SK-N-SH treated with all-trans-retinoic acid at 6 μM for 48 hours (cell line): ENCODE measurements around the gene MXD1.

Experiments
- ATAC-seq: fragments of 200-7000 bp; cut with Tn5 transposase; 3 replicates; pipeline ENCODE4 v1.9.1; 2020; ENCODE audit warnings: mild to moderate bottlenecking, moderate library complexity
- ARNTL ChIP-seq: fragments of 450-650 bp; formaldehyde crosslinking; IDR thresholded peaks from 2 replicates; pipeline ENCODE4 v1.5.0; 2020; ENCODE audit warnings: low read depth, mild to moderate bottlenecking, moderate library complexity, borderline replicate concordance
- BACH2 ChIP-seq: fragments of 250-450 bp; sonication (Bioruptor Pico); IDR thresholded peaks from 2 replicates; pipeline ENCODE4 v1.9.0; 2021; ENCODE audit warnings: mild to moderate bottlenecking, borderline replicate concordance
- CREB5 ChIP-seq: fragments of 250-450 bp; sonication (Bioruptor Pico); IDR thresholded peaks from 2 replicates; pipeline ENCODE4 v1.5.1; 2020; ENCODE audit warnings: low read depth, mild to moderate bottlenecking, moderate library complexity
- CSDC2 ChIP-seq: fragments of 250-450 bp; sonication (Bioruptor Pico); IDR thresholded peaks from 2 replicates; pipeline ENCODE4 v1.5.0; 2020; ENCODE audit warnings: mild to moderate bottlenecking, moderate library complexity
- CSRNP3 ChIP-seq: fragments of 250-450 bp; sonication (Bioruptor Pico); IDR thresholded peaks from 2 replicates; pipeline ENCODE4 v1.5.1; 2021; ENCODE audit warnings: mild to moderate bottlenecking, moderate library complexity
- ESRRG ChIP-seq: fragments of 250-450 bp; sonication (Bioruptor Pico); IDR thresholded peaks from 2 replicates; pipeline ENCODE4 v1.6.1; 2021; ENCODE audit warnings: mild to moderate bottlenecking
- GLIS3 ChIP-seq: fragments of 250-450 bp; sonication (Bioruptor Pico); IDR thresholded peaks from 2 replicates; pipeline ENCODE4 v1.5.0; 2020; ENCODE audit warnings: mild to moderate bottlenecking, moderate library complexity
- ISL1 ChIP-seq: fragments of 250-450 bp; sonication (Bioruptor Pico); IDR thresholded peaks from 2 replicates; pipeline ENCODE4 v2.1.2; 2022; ENCODE audit warnings: mild to moderate bottlenecking, moderate library complexity
- OSR1 ChIP-seq: fragments of 250-450 bp; sonication (Bioruptor Pico); IDR thresholded peaks from 2 replicates; pipeline ENCODE4 v1.8.0; 2022; ENCODE audit warnings: moderate library complexity, mild to moderate bottlenecking, inconsistent platforms
- PATZ1 ChIP-seq: fragments of 250-450 bp; sonication (Bioruptor Pico); IDR thresholded peaks from 2 replicates; pipeline ENCODE4 v1.8.0; 2020; ENCODE audit warnings: mild to moderate bottlenecking, moderate library complexity, borderline replicate concordance
- POU6F1 ChIP-seq: fragments of 250-450 bp; sonication (Bioruptor Pico); IDR thresholded peaks from 2 replicates; pipeline ENCODE4 v1.8.0; 2021; ENCODE audit warnings: low read depth, mild to moderate bottlenecking, moderate library complexity, borderline replicate concordance
- PPARA ChIP-seq: fragments of 250-450 bp; sonication (Bioruptor Pico); IDR thresholded peaks from 2 replicates; pipeline ENCODE4 v1.5.0; 2020; ENCODE audit warnings: mild to moderate bottlenecking, borderline replicate concordance
- SNAI2 ChIP-seq: fragments of 250-450 bp; sonication (Bioruptor Pico); IDR thresholded peaks from 2 replicates; pipeline ENCODE4 v1.5.0; 2020; ENCODE audit warnings: mild to moderate bottlenecking, moderate library complexity
- TCF4 ChIP-seq: fragments of 250-450 bp; sonication (Bioruptor Pico); IDR thresholded peaks from 2 replicates; pipeline ENCODE4 v1.8.0; 2021; ENCODE audit warnings: mild to moderate bottlenecking, moderate library complexity, borderline replicate concordance
- TSHZ2 ChIP-seq: fragments of 250-450 bp; sonication (Bioruptor Pico); IDR thresholded peaks from 2 replicates; pipeline ENCODE4 v1.5.0; 2020; ENCODE audit warnings: mild to moderate bottlenecking, moderate library complexity
- ZFP3 ChIP-seq: fragments of 250-450 bp; sonication (Bioruptor Pico); IDR thresholded peaks from 2 replicates; pipeline ENCODE4 v1.5.0; 2020; ENCODE audit warnings: mild to moderate bottlenecking, moderate library complexity
- ZFP30 ChIP-seq: fragments of 450-650 bp; formaldehyde crosslinking; IDR thresholded peaks from 2 replicates; pipeline ENCODE4 v1.5.0; 2022; ENCODE audit warnings: mild to moderate bottlenecking, moderate library complexity
- ZNF565 ChIP-seq: fragments of 450-650 bp; formaldehyde crosslinking; conservative IDR thresholded peaks from 2 replicates; pipeline ENCODE4 v1.5.0; 2020; ENCODE audit warnings: low read depth, mild to moderate bottlenecking, moderate library complexity
- ZNF70 ChIP-seq: fragments of 450-650 bp; formaldehyde crosslinking; IDR thresholded peaks from 2 replicates; pipeline ENCODE4 v1.5.0; 2020; ENCODE audit warnings: mild to moderate bottlenecking, moderate library complexity
- ZNF8 ChIP-seq: fragments of 450-650 bp; formaldehyde crosslinking; IDR thresholded peaks from 2 replicates; pipeline ENCODE4 v1.5.0; 2020; ENCODE audit warnings: mild to moderate bottlenecking, moderate library complexity

MXD1 gene

GRCh38 chr2:69983392-69983966 is 68.6 kb downstream of the MXD1 start:
- no peak for TF ChIP-seq ZFP3 (CRISPR knock-in tag)
- TF ChIP-seq TCF4 (CRISPR knock-in tag), result no peak
- TF ChIP-seq OSR1 (CRISPR knock-in tag), result no peak
- TF ChIP-seq ESRRG (CRISPR knock-in tag), result no peak
- TF ChIP-seq ZNF70, result no peak
- no peak for TF ChIP-seq CSRNP3 (CRISPR knock-in tag)
- no peak for TF ChIP-seq PATZ1
- no peak for TF ChIP-seq CSDC2
- no peak for TF ChIP-seq POU6F1
- no peak for TF ChIP-seq ZNF565 (CRISPR knock-in tag)
- TF ChIP-seq ZNF8 (CRISPR knock-in tag), result no peak
- TF ChIP-seq BACH2 (CRISPR knock-in tag), result no peak
- no peak for TF ChIP-seq ARNTL (CRISPR knock-in tag)
- TF ChIP-seq ISL1 (CRISPR knock-in tag), result no peak
- TF ChIP-seq ZFP30 (CRISPR knock-in tag), result no peak
- no peak for ATAC-seq

GRCh38 chr2:69985216-69985615 is 70.3 kb downstream of the MXD1 start:
- ATAC-seq, result no peak
- TF ChIP-seq CSRNP3 (CRISPR knock-in tag) (no peak), SNAI2 (CRISPR knock-in tag) (no peak), TCF4 (CRISPR knock-in tag) (no peak), TSHZ2 (no peak), ZFP3 (CRISPR knock-in tag) (no peak)

GRCh38 chr2:69985688-69986087 is 70.8 kb downstream of the MXD1 start:
- TF ChIP-seq ZFP3 (CRISPR knock-in tag) (no peak), CREB5 (CRISPR knock-in tag) (no peak), ISL1 (CRISPR knock-in tag) (no peak), CSDC2 (no peak), ZFP30 (CRISPR knock-in tag) (no peak), PPARA (CRISPR knock-in tag) (no peak), ESRRG (CRISPR knock-in tag) (no peak), SNAI2 (CRISPR knock-in tag) (no peak), ZNF565 (CRISPR knock-in tag) (no peak), GLIS3 (CRISPR knock-in tag) (no peak), ZNF8 (CRISPR knock-in tag) (no peak), PATZ1 (no peak)
- TF ChIP-seq, all 23 proteins: peak for 0
- ATAC-seq, result no peak
